NCI-H2107 treated with DMSO at 0.1 percent for 48 hours (cell line): ENCODE data around the gene HOXC9.

Experiments used
- DNase-seq: peaks from one replicate; lab custom pipeline; 2025; ENCODE audit not compliant: unreplicated experiment; lab: John Stamatoyannopoulos, UW

HOXC9 gene

GRCh38 chr12:54049108-54049507 is 49.1 kb downstream of the HOXC9 start:
- DNase-seq, result no peak

GRCh38 chr12:54050482-54050810 is 50.5 kb downstream of the HOXC9 start:
- no peak for DNase-seq

GRCh38 chr12:54051026-54051842 is 51.3 kb downstream of the HOXC9 start:
- no peak for DNase-seq

GRCh38 chr12:54051874-54052437 is 52.0 kb downstream of the HOXC9 start:
- DNase-seq, result no peak

GRCh38 chr12:54052438-54053002 is 52.6 kb downstream of the HOXC9 start:
- DNase-seq, result no peak
